Pons (tissue), 1 donor: Measurements from ENCODE around the gene CXCL14.

Experiments used
- DNase-seq: peaks from one replicate; pipeline ENCODE4 v3.0.0-alpha.2; 2016; ENCODE audit warnings: low spot score

The CXCL14 gene

DNA sequence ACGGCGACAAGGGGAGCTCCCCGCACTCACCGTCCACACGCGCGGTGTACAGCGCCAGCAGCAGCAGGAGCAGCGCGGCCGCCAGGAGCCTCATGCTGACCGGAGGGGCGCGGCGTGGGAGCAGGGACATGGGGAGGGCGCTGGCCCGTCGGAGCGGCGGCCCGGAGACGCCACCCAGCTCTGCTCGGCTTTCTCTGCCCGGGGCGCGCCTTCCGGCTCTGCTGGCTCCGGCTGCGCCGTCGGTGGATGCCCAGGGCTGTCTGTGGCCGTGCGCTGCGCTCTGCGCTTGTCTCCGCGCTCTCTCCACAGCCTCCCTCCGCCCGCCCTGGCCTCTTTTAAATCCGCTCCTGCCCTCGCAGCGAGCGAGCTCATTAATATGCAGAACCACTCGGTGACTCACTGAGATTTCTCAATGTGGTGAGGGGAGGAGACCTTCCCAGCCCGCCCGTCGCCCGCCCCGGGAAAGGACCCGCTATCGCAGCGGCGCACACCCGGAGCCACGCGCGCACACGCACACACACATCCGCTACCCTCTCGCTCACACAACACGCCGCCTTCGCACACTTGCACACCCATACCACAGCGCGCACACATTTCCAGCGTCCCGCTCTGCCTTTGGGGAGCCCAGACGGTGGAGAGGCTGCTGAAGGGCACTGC is at the start of gene CXCL14:
CXCL14 (minus strand) TSS at position 307 of the 657 bp plus-strand sequence; CDS start at position 94, 213 bp downstream.
- DNase-seq: no peak

GRCh38 chr5:135626636-135627035 is 47.8 kb upstream of the CXCL14 start:
- DNase-seq: no peak

DNA sequence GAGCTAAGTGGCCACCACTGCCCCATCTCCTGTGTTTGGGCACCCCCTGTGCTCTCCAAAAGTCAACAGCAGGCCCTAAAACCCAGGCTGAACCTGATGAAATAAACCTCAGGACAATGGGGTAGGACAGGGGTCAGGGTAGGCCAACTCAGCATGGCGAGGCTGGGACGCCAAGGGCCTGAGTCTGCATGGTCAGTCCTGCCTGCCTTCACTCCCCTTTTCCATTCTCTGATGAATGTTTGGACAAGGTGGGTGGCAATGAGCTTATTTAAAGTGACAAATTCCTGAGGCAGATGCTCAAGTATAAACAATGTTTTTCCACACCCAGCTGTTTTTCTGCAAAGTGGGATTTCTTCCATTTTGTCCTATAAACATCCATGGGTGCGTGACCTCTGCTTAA is 47.2 kb upstream of the CXCL14 start:
- DNase-seq: no peak

DNA sequence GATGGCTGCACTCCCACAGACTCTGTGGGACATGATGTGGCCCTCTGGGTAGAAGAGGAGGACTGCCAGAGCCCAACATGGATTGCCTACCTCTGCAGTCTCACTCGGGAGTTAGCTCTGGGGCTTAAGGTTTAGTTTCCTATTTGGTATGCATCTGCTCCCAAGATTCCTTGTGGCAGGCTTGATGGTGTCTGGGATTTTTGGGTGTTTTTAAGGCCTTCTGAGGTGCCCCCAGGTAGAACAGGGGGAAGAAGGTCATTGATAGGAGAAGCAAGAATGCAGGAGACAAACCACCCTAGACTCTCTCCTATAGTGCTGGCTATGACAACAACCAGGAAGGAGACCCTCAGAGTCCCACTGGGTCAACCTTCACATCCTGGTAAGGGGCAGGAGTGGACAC is 46.7 kb upstream of the CXCL14 start:
- DNase-seq: no peak

DNA sequence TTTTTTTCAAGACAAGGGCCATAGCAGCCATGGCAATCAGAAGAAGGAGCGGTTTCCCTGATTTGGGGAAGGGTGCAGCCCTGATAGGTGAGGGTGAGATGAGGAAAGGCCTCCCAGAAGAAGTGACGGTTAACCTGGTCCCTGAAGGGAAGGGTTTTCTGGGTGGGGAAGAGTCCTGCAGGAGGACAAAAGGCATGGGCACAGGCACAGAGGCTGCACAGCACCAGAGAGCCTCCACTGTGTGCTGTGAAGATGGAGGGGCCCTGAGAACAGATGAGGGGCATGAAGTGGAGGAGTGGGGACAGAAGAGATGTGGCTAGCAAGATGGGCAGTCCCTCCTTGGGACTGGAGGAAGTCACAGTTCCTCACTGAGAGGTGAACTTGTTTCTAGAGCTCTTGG is 46.3 kb upstream of the CXCL14 start:
- DNase-seq: no peak

DNA sequence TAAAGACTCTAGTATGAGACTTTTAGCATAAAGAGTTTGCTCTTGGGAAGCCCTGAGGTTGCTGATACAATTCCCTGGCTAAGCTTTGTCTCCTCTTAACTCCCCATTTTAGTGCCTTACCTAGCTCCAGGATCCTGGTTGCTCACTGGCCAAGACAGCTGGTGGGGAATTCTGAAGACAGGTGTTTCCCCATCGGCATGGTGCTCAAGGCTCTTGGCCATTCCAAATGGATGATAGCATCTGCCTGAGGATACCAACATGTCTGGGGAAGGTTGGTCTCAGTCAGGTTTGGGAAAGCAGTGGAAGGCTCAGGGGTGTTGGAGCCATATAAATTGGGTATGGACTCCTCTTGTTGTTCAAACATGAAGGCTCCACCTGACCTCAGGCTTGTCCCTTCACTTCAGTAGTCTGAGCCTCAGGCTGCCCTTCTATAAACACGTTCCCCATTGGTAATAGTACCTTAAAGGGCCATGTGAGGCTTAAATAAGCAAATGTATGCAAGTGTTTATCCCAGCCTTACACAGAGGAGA is 44.5 kb upstream of the CXCL14 start:
- no peak for DNase-seq

- DNase-seq: no peak
Measured at GRCh38 chr5:135615581-135616260, 36.9 kb upstream of the CXCL14 start.

DNA sequence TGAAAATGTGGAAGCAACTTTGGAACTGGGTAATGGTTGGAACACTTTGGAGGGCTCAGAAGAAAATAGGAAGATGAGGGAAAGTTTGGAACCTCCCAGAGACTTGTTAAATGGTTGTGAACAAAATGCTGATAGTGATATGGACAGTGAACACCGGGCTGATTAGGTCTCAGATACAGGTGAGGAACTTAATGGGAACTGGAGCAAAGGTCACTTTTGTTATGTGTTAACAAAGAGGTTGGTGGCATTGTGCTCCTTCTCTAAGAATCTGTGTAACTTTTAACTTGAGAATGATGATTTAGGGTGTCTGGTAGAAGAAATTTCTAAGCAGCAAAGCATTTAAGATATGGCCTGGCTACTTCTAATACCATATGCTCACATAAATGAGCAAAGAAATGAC is 36.4 kb upstream of the CXCL14 start:
- no peak for DNase-seq

DNA sequence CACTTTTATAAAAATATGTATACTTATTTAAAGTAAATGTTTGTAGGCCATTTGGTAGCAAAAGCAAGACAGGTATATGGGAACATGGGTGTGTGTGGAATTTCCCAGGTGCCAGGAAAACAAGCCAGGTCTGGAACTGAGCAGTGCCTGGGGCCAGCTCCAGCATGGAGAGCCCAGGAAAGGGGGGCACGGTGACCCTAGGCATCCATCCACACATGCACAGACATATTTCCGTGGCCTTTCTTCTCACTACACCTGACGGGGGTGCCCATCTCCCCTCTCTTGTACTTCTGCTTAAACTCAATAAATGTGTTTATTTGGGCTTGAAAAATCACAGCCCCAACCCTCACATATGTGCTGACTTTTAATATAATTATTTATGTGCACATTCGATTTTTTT is 31.2 kb upstream of the CXCL14 start:
- DNase-seq: no peak

DNA sequence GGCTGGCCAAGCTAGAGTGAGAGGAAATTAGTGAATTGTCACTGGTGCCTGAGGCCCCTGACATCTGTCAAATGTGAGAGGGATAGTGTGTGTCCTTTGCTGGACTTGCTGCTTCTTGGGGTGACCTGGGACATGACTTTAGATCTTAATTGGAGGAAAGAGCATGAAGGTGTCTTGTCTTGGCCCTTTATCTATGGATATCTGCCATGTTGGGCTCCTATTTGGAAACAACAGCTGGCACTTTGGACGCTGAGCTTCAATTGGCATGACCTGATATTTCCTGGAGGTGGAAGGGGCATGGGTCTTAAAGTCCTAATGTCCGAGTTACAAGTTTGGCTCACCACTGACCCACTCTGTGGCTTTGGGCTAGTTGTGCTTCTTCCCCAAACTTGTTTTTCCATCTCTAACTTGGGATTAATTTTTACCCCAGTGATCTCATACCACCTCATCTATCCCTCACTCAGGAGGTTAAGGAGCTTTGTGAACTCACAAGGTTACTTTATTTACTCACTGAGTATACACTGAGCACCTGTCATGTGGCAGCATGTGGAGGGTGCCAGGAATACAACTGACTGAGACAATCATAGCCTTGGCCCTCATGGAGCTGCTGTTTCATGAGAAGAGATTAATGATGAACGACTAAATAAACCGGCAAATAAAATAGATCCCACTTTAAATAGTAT is 30.1 kb upstream of the CXCL14 start:
- no peak for DNase-seq

DNA sequence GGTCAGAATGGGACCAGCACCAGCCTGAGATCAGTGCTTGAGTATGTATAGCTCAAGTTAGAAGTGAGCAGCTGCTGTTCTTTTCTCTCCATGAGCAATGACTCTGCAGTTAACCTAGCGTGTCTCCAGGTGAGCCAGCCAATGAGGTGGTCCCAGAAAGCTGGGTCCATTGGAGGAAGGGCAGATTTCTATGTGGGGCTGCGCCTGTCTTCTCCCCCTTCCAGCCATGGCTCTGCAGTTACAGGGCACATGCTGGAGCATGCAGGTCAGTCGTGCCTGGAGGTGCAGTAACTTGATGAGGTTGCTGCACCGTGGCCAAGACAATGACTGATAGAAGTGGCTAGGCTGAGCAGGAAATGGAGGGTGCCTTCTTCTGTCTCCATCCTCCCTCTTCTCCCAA is 29.6 kb upstream of the CXCL14 start:
- no peak for DNase-seq

GRCh38 chr5:135606431-135606830 is 27.6 kb upstream of the CXCL14 start:
- DNase-seq: no peak

- no peak for DNase-seq
Measured at GRCh38 chr5:135605221-135605620, 26.4 kb upstream of the CXCL14 start.

- no peak for DNase-seq
Measured at GRCh38 chr5:135604056-135604455, 25.3 kb upstream of the CXCL14 start.

DNA sequence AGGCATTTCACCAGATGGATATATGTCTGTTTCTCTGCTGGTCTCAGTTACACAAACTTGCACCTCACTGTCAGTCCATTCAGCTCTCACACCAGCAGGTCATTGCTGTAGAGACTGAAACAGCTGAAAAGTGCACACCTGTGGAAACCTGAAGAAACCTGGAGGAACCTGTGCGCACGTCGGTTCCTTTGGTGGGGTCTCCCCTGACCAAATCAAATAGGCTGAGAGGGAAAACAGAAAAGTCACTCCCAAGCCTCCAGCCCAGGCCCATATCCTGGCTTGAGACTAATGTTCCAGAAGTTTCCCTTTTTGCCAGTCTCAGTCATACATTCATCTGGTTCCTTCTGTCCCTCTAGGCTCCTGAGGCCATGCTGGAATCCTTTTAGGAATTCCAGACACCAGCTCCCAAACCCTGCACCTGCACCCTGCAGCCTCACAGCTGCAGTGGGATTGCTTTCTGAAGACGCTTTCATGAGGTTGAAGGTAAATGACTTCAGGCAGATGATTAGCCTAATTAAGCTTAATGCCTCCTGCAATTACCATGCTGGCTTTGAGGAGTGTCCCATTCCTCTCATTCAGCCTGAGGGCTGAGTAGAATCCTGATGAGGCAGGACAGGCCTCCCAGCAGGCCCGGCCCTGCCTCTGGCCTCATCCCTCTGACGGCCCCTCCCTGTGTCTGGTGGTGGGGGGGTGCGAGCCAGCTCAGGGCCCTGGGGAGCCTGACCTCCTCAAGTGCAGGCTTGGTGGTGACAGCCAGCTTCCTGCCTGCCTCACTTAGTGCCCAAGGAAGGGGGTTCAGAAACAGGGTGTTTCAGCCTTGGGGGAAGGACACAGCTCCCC is 24.3 kb upstream of the CXCL14 start:
- no peak for DNase-seq

GRCh38 chr5:135601466-135601865 is 22.7 kb upstream of the CXCL14 start:
- no peak for DNase-seq

- DNase-seq: no peak
Measured at GRCh38 chr5:135600971-135601381, 22.2 kb upstream of the CXCL14 start.

DNA sequence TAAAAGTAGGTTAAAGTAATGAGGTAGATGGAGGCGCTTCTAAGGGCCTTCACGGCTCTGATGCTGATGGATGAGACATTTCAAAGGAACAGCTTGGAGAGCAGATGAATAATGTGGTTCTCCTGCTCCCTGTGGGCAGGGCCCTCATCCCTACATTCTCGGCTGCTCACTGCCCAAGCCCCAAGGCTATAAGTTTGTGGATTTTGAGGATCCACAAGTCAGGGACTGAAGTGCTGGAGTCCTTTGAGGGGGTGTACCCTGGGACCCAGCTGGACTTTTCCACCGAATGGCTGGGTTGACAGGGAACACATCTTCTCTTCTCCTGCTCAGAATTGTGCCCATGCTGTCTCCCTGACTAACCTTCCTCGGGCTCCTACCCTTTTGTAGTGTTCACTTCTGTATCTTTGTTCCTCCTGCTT is 21.4 kb upstream of the CXCL14 start:
- DNase-seq: no peak

- DNase-seq: no peak
Measured at GRCh38 chr5:135599421-135600151, 20.8 kb upstream of the CXCL14 start.

DNA sequence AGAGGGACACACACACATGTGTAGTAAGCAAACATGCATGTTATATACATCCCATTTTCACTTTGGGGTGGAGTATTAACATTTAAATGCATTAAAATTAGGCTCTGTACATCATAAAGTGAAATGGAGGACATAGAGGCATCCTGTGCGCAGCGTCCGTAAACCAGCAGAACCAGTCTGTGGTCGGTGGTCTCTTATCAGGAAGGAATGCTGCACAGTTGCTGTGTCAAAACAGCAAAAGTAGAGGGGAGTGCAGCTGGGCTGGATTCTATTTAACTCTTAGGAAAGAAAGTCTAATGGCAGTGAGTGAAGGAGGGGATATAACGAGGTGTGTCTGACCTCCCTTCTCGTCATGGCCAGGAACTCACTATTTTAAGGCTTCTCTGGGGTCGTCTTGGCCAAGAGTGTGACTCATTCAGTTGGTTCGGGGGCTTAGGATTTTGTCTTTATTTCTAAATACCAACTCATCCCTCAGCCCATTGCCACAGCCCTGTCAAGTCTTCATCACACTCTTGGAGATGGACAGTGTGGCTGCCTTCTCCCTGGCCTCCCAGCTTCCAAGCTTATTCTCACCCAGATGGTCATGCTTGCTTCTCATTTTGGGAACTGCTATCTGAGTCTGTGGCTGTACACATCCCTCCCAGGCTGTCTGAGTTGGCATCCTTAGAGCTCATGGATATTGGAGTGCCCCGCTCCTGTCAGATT is 20.1 kb upstream of the CXCL14 start:
- DNase-seq: no peak

DNA sequence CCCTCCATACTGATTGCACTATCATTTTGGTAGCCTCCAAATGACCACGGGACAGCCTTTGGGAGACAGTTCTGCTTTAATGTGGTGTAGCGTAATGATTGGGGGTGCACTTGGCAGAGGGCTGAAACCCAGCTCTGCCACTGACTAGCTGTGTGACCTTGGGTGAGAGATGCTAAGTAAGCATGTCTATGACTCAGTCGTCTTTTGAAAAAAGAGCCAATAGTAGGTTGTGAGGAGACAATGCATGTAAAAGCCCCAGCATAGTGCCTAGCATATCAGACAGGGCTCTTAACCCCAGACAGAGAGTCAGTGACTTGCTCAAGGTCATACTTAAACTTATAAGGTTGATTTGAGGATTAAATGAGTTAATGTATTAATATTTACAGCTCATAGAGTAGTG is 18.0 kb upstream of the CXCL14 start:
- DNase-seq: no peak
